ENCODE measurements around the gene MUC5AC. TPM values are rescaled to one million over a fixed set of nuclear protein-coding genes. Genes with fewer than 3 reads are reported as not detected.
"Not testable (repeated sequence)": the region's sequence is repeated elsewhere in the genome, so short reads cannot be mapped to it uniquely, and the experiment has no call there.

MUC5AC gene
- total RNA-seq, 2 donors from 2014 or later, result not detected

DNA sequence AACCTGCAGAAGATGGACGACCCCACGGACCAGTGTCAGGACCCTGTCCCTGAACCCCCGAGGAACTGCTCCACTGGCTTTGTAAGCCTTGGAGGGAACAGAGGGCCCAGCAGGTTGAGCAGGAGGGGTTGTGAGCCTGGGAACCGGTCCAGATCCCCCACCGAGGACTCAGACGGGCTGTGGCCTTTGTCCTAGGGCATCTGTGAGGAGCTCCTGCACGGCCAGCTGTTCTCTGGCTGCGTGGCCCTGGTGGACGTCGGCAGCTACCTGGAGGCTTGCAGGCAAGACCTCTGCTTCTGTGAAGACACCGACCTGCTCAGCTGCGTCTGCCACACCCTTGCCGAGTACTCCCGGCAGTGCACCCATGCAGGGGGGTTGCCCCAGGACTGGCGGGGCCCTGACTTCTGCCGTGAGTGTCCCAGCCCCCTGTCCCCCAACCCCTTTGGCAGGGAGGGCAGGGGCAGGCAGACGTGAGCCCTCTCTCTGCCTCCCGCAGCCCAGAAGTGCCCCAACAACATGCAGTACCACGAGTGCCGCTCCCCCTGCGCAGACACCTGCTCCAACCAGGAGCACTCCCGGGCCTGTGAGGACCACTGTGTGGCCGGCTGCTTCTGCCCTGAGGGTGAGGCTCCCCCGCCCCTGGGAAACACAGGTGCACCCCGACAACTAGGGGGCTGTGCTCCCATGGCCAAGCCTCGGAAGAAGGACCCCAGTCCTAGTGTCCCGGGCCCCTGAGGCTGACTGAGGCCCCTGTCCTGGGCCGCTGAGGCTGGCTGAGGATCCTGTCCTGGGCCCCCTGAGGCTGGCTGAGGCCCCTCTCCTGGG, 6.4 kb downstream of the MUC5AC start:
- no peaks in the 10 kb centered on the region for H3K9me3 ChIP-seq
- TF ChIP-seq, protein P1, sequence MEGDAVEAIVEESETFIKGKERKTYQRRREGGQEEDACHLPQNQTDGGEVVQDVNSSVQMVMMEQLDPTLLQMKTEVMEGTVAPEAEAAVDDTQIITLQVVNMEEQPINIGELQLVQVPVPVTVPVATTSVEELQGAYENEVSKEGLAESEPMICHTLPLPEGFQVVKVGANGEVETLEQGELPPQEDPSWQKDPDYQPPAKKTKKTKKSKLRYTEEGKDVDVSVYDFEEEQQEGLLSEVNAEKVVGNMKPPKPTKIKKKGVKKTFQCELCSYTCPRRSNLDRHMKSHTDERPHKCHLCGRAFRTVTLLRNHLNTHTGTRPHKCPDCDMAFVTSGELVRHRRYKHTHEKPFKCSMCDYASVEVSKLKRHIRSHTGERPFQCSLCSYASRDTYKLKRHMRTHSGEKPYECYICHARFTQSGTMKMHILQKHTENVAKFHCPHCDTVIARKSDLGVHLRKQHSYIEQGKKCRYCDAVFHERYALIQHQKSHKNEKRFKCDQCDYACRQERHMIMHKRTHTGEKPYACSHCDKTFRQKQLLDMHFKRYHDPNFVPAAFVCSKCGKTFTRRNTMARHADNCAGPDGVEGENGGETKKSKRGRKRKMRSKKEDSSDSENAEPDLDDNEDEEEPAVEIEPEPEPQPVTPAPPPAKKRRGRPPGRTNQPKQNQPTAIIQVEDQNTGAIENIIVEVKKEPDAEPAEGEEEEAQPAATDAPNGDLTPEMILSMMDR (IDR thresholded peaks at IDR 0.05), result no peak
- no peaks in the 10 kb centered on the region for H3K36me3 ChIP-seq
- H3K27ac ChIP-seq, result no peak overlapping the region
- H3K4me1 ChIP-seq, result no peaks in the 10 kb centered on the region
- H3K4me3 ChIP-seq, result no peak overlapping the region
- no peaks in the 10 kb centered on the region for H3K27me3 ChIP-seq
- DNase-seq (ENCODE audit: low spot score), result no peak

GRCh38 chr11:1164779-1165255, 7.1 kb downstream of the MUC5AC start:
- not testable (repeated sequence) for H3K4me3 ChIP-seq; H3K9me3 ChIP-seq; H3K27ac ChIP-seq; H3K4me1 ChIP-seq; DNase-seq (ENCODE audit: low spot score); H3K36me3 ChIP-seq; H3K27me3 ChIP-seq

GRCh38 chr11:1165256-1166041, 7.7 kb downstream of the MUC5AC start:
- Histone ChIP-seq H3K27ac (no peak overlapping the region), H3K4me1 (no peaks in the 10 kb centered on the region), H3K4me3 (no peak overlapping the region), H3K36me3 (no peaks in the 10 kb centered on the region), H3K9me3 (no peaks in the 10 kb centered on the region), H3K27me3 (no peaks in the 10 kb centered on the region)
- TF ChIP-seq, protein P1 (IDR thresholded peaks at IDR 0.05), result no peak
- DNase-seq (ENCODE audit: low spot score), result no peak

DNA sequence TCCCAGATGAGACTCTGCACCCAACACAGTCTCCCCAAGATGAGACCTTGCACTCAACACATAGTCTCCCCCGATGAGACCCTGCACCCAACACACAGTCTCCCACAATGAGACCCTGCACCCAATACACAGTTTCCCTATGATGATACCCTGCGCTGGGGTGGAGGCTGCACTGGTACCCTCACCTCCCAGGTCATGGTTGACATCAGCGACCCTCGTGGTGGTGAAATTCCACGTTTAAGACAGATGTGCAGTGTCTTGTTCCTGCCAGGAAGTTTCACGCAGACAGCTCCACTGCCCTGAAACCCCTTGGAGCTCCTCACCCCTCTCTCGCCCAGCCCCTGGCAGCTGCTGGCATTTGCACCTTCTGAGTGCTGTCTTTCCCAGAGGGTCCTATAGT, 9.5 kb downstream of the MUC5AC start:
- H3K4me3 ChIP-seq, result no peak overlapping the region
- H3K36me3 ChIP-seq, result no peaks in the 10 kb centered on the region
- no peak for DNase-seq (ENCODE audit: low spot score)
- H3K27ac ChIP-seq, result no peak overlapping the region
- TF ChIP-seq, protein P1 (IDR thresholded peaks at IDR 0.05), result no peak
- H3K4me1 ChIP-seq, result no peaks in the 10 kb centered on the region
- no peaks in the 10 kb centered on the region for H3K9me3 ChIP-seq
- H3K27me3 ChIP-seq, result no peaks in the 10 kb centered on the region

GRCh38 chr11:1167751-1168231, 10.0 kb downstream of the MUC5AC start:
- Histone ChIP-seq H3K9me3 (no peaks in the 10 kb centered on the region), H3K27me3 (no peaks in the 10 kb centered on the region), H3K4me1 (no peaks in the 10 kb centered on the region), H3K36me3 (no peaks in the 10 kb centered on the region), H3K27ac (no peak overlapping the region), H3K4me3 (no peak overlapping the region)
- DNase-seq (ENCODE audit: low spot score), result no peak
- TF ChIP-seq, protein P1 (IDR thresholded peaks at IDR 0.05), result no peak

- no peak overlapping the region for H3K27ac ChIP-seq
- no peaks in the 10 kb centered on the region for H3K9me3 ChIP-seq
- H3K36me3 ChIP-seq, result no peaks in the 10 kb centered on the region
- no peaks in the 10 kb centered on the region for H3K4me1 ChIP-seq
- no peak for DNase-seq (ENCODE audit: low spot score)
- H3K27me3 ChIP-seq, result no peaks in the 10 kb centered on the region
- no peak overlapping the region for H3K4me3 ChIP-seq
- TF ChIP-seq, protein P1 (IDR thresholded peaks at IDR 0.05), result no peak
Measured at GRCh38 chr11:1168256-1168655, 10.5 kb downstream of the MUC5AC start.

Measured in right atrium auricular region (tissue), 2 donors.